Muscle of leg (tissue), 11 donors: Measurements from ENCODE around the gene LMF1. TPM values are rescaled to one million over a fixed set of nuclear protein-coding genes. Genes with fewer than 3 reads are reported as not detected.

Experiments used
- DNase-seq: peaks from one replicate; pipeline ENCODE4 v3.0.0; 2013
- H3K27ac ChIP-seq: one replicate; pipeline ENCODE4 v1.5.1; 2013; ENCODE audit warnings: mild to moderate bottlenecking, low read length, control low read depth
- H3K27me3 ChIP-seq: one replicate; pipeline ENCODE4 v1.6.1; 2013; ENCODE audit warnings: low read length; ENCODE audit not compliant: control insufficient read depth, insufficient read depth
- H3K36me3 ChIP-seq: one replicate; pipeline ENCODE4 v1.6.1; 2013; ENCODE audit warnings: low read length; ENCODE audit not compliant: control insufficient read depth, insufficient read depth
- H3K4me1 ChIP-seq: one replicate; pipeline ENCODE4 v1.6.1; 2013; ENCODE audit warnings: low read length; ENCODE audit not compliant: control insufficient read depth, insufficient read depth
- H3K4me3 ChIP-seq: one replicate; pipeline ENCODE4 v1.5.1; 2013; ENCODE audit warnings: low read length, control low read depth
- H3K9me3 ChIP-seq: replicated peaks from 2 replicates; pipeline ENCODE4 v1.6.1; 2013; ENCODE audit warnings: low read depth, low read length; ENCODE audit not compliant: control insufficient read depth
- WGBS: methylation state at CpG from one replicate; pipeline ENCODE4 v1.1.5; 2013; ENCODE audit warnings: missing lambda C conversion rate; ENCODE audit not compliant: insufficient coverage; 5-methylcytosine and 5-hydroxymethylcytosine counted together
- polyA plus RNA-seq, 8 donors: library from polyadenylated mRNA; unstranded; fragments of 120-200 nt; gene quantifications; one replicate each; pipeline versions ENCODE4 v1.2.1 to v1.2.3, GENCODE V29; 2013; ENCODE audit warnings: inconsistent platforms in 1 of 8, low replicate concordance in 1 of 8; ENCODE audit not compliant: insufficient read length in 8 of 8, insufficient read depth in 1 of 8
- total RNA-seq: library from RNA; stranded (reverse); fragments of 120-200 nt; gene quantifications from one replicate; pipeline ENCODE4 v1.2.4, GENCODE V29; 2013

LMF1 gene
- total and polyA plus RNA-seq, 9 donors: 8.7 to 14.1 (median 10.2) TPM

DNA sequence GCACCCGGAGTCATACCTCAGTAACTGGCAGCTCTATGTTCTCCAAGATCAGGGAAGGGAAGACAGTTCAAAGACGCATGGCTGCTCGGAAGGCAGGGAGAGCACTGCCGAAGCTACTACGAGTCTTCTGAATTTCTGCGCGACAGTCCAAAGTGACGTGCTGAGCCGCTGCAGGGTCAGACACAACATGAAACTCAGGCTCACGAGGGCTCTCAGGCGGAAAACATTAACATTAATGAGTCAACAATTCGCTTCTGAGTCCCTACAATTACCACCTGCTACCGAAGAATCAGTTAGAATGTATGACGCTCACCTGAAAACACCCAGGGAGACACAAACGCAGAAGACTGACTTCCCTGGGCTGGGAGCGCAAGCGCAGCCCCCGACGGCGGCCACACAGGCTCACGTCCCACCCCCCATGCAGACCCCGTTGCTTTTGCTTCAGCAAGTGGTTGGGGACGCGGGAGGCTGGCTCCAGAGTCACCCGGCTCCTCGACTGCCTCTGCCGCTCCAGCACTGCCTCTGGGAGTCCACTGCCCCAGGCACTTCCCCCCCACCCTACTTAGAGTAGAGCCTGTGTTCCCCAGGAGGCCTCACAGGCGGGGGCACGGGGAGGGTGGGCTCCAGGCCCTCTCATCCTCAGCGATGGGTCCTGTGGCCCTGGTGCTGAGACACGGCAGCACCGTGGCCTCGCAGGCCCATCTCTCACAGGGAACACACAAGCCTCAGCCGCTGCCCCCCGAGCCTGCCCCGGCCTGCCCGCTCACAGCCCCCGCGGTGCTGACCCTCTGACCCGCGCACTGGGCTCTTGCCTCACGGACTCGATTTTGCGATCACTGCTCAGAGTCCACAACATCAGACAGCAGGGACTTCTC is 38.9 kb downstream of the LMF1 start:
- 88% methylated on average over 34 of the region's 44 CpGs for WGBS
- H3K36me3 ChIP-seq: peaks cover 29% of the 10 kb centered on the region

DNA sequence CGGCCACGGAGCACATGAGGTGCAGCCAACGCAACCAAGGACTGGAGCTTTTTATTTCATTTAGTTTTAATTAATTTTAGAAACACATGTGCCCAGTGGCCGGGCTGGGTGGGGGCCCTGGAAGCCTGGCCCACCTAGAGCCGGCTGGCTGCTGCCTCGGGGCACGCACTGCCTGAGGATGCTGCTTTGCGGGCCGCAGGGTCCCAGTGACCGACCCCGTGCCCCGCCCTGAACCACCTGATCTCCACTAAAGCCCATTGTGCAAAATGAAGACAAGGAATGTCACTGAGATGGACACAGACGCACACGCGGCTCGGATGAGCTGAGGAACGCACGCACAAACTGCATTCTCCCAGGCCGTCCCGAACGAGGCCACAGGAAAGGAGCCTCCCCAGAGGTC is 39.6 kb downstream of the LMF1 start:
- peaks cover 32% of the 10 kb centered on the region for H3K36me3 ChIP-seq
- WGBS: 82% methylated on average over 16 of the region's 21 CpGs
- no peak for DNase-seq
- H3K4me1 ChIP-seq: no peaks in the 10 kb centered on the region
- H3K27ac ChIP-seq: no peak overlapping the region
- no peak overlapping the region for H3K4me3 ChIP-seq
- H3K27me3 ChIP-seq: no peaks in the 10 kb centered on the region
- H3K9me3 ChIP-seq: no peaks in the 10 kb centered on the region

More for the DNA sequence above, 38.9 kb downstream of the LMF1 start:
- Histone ChIP-seq H3K4me3 (no peak overlapping the region), H3K4me1 (no peaks in the 10 kb centered on the region), H3K27ac (no peak overlapping the region), H3K9me3 (no peaks in the 10 kb centered on the region), H3K27me3 (no peaks in the 10 kb centered on the region)
- no peak for DNase-seq

- DNase-seq: no peak
- over 99% methylated on average over 17 of the region's 17 CpGs for WGBS
- Histone ChIP-seq H3K4me1 (no peaks in the 10 kb centered on the region), H3K9me3 (no peaks in the 10 kb centered on the region), H3K4me3 (no peak overlapping the region), H3K36me3 (peaks cover 34% of the 10 kb centered on the region), H3K27me3 (no peaks in the 10 kb centered on the region), H3K27ac (no peak overlapping the region)
Measured at GRCh38 chr16:930511-930910, 40.3 kb downstream of the LMF1 start.

GRCh38 chr16:930076-930475 is 40.7 kb downstream of the LMF1 start:
- Histone ChIP-seq H3K27me3 (no peaks in the 10 kb centered on the region), H3K27ac (no peak overlapping the region), H3K4me3 (no peak overlapping the region), H3K9me3 (no peaks in the 10 kb centered on the region), H3K36me3 (peaks cover 34% of the 10 kb centered on the region), H3K4me1 (no peaks in the 10 kb centered on the region)
- 87% methylated on average over 20 of the region's 20 CpGs for WGBS
- DNase-seq: no peak

DNA sequence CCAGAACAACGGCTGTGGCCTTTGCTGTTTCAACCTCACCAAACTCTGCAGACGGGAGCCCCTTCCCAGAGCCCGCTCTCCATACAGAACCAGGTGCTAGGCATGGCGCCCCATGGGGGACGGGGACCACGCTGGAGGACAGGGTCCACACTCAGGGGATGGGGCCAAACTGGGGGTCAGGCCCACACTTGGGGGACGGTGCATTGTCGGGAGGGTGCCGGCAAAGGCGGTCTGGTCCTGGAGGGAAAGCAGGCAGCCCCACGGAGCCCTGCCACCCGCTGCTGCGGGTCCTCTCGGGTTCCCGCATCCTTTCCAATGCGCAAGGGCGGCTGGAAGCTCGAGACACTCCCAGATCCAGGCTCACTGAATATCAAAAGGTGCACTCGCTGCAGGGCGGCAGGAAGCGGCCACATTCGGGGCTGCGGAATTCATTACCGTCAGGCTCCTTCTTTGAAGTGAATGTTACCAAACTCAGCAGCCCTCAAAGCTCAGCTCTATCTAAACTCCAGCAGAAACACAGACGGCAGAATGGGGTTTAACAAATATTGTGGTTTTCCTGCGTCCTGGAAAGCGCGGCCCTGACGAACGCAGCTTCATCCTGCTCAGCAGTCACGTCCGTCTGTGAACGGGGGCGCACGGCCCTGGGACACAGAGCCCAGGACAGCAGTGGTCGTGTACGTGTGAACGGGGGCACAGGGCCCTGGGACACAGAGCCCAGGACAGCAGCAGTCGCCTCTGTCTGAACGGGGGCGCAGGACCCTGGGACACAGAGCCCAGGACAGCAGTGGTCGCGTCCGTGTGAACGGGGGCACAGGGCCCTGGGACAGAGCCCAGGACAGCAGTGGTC is 41.3 kb downstream of the LMF1 start:
- no peaks in the 10 kb centered on the region for H3K4me1 ChIP-seq
- no peaks in the 10 kb centered on the region for H3K9me3 ChIP-seq
- no peak overlapping the region for H3K27ac ChIP-seq
- WGBS: 65% methylated on average over 45 of the region's 45 CpGs
- no peaks in the 10 kb centered on the region for H3K27me3 ChIP-seq
- H3K36me3 ChIP-seq: peaks cover 31% of the 10 kb centered on the region
- DNase-seq: no peak
- H3K4me3 ChIP-seq: no peak overlapping the region

DNA sequence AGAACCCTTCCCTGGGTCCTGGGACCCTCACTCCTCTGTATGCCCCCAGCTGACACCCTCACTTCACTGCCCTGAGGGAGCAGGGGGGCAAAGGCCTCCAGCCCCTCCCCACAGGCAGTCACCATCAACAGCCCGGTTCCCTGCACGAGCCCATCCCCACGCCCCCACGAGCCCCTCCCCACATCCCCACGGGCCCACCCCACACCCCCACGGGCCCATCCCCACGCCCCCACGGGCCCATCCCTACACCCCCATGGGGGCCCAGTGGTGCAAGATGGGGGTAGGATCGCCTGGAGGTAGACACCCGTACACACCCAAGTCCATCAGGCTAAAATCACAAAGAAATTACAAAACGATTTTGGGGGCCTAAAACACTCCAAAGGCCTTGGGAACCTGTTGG is 42.3 kb downstream of the LMF1 start:
- WGBS: 80% methylated on average over 1 of the region's 11 CpGs
- Histone ChIP-seq H3K27ac (no peak overlapping the region), H3K9me3 (peaks cover 2% of the 10 kb centered on the region), H3K27me3 (no peaks in the 10 kb centered on the region), H3K36me3 (peaks cover 29% of the 10 kb centered on the region), H3K4me3 (no peak overlapping the region), H3K4me1 (no peaks in the 10 kb centered on the region)
- DNase-seq: no peak

DNA sequence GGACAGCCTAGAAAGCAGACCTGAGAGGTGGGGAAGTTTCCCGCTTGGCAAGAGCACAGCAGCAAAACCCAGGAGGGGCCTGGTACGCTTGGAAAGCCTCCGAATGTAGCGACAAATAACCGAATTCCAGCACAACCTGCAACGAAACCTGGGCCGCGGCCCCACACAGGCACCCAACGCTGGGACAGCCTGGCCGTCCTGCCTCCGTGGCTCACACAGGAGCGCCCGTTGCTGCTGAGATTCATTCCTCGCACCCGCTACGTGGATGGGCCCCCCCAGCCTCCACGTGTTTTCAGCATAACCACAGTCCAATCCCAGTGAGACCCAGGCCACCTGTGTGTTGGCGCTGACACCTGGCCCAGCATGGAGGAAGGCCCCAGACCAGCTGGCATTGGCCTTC is 42.9 kb downstream of the LMF1 start:
- Histone ChIP-seq H3K27me3 (no peaks in the 10 kb centered on the region), H3K4me3 (no peak overlapping the region), H3K27ac (no peak overlapping the region), H3K4me1 (no peaks in the 10 kb centered on the region), H3K9me3 (peaks cover 7% of the 10 kb centered on the region), H3K36me3 (peaks cover 24% of the 10 kb centered on the region)
- DNase-seq: no peak
- WGBS: 85% methylated on average over 16 of the region's 18 CpGs

GRCh38 chr16:927406-927805 is 43.4 kb downstream of the LMF1 start:
- H3K27ac ChIP-seq: no peak overlapping the region
- H3K9me3 ChIP-seq: peaks cover 7% of the 10 kb centered on the region
- 60% methylated on average over 15 of the region's 15 CpGs for WGBS
- no peaks in the 10 kb centered on the region for H3K27me3 ChIP-seq
- no peak for DNase-seq
- H3K4me1 ChIP-seq: peaks cover under 1% of the 10 kb centered on the region
- peaks cover 21% of the 10 kb centered on the region for H3K36me3 ChIP-seq
- no peak overlapping the region for H3K4me3 ChIP-seq

GRCh38 chr16:926715-927114 is 44.1 kb downstream of the LMF1 start:
- peaks cover 7% of the 10 kb centered on the region for H3K4me1 ChIP-seq
- H3K27ac ChIP-seq: no peak overlapping the region
- H3K4me3 ChIP-seq: no peak overlapping the region
- DNase-seq: no peak
- no peaks in the 10 kb centered on the region for H3K27me3 ChIP-seq
- H3K36me3 ChIP-seq: peaks cover 21% of the 10 kb centered on the region
- H3K9me3 ChIP-seq: peaks cover 7% of the 10 kb centered on the region
- WGBS: 84% methylated on average over 7 of the region's 8 CpGs

GRCh38 chr16:924806-925205 is 46.0 kb downstream of the LMF1 start:
- peaks cover 18% of the 10 kb centered on the region for H3K36me3 ChIP-seq
- no peak overlapping the region for H3K27ac ChIP-seq
- peaks cover 7% of the 10 kb centered on the region for H3K9me3 ChIP-seq
- H3K4me1 ChIP-seq: peaks cover 26% of the 10 kb centered on the region
- WGBS: 78% methylated on average over 11 of the region's 13 CpGs
- no peaks in the 10 kb centered on the region for H3K27me3 ChIP-seq
- H3K4me3 ChIP-seq: no peak overlapping the region
- DNase-seq: no peak
